Measurements from ENCODE around the gene HS1BP3. TPM values are rescaled to one million over a fixed set of nuclear protein-coding genes. Genes with fewer than 3 reads are reported as not detected.

The HS1BP3 gene
- polyA plus RNA-seq, 1 donor = 30.7 TPM

- no peak for DNase-seq
- Histone ChIP-seq H3K27ac (ENCODE audit: low read length) (no peak overlapping the region), H3K4me1 (ENCODE audit: control insufficient read depth, insufficient read depth, low read length) (peaks cover 38% of the 10 kb centered on the region), H3K36me3 (ENCODE audit: control insufficient read depth, insufficient read depth, low read length) (no peaks in the 10 kb centered on the region), H3K4me3 (ENCODE audit: low read length) (no peak overlapping the region), H3K27me3 (ENCODE audit: control insufficient read depth, insufficient read depth, low read length) (peaks cover 96% of the 10 kb centered on the region), H3K9me3 (ENCODE audit: control insufficient read depth, low read depth, low read length) (peaks cover 27% of the 10 kb centered on the region)
- WGBS (ENCODE audit: insufficient coverage, low lambda C conversion rate) = no CpG with 5 or more reads among the region's 6 CpGs
Measured at GRCh38 chr2:20668451-20668850, 17.6 kb upstream of the HS1BP3 start.

GRCh38 chr2:20667531-20668401, 16.9 kb upstream of the HS1BP3 start:
- no peak for DNase-seq
- no CpG with 5 or more reads among the region's 39 CpGs for WGBS (ENCODE audit: insufficient coverage, low lambda C conversion rate)
- peaks cover 27% of the 10 kb centered on the region for H3K9me3 ChIP-seq (ENCODE audit: control insufficient read depth, low read depth, low read length)
- H3K27ac ChIP-seq (ENCODE audit: low read length) = no peak overlapping the region
- H3K4me3 ChIP-seq (ENCODE audit: low read length) = peak overlapping the region; percentile 13
- no peaks in the 10 kb centered on the region for H3K36me3 ChIP-seq (ENCODE audit: control insufficient read depth, insufficient read depth, low read length)
- H3K4me1 ChIP-seq (ENCODE audit: control insufficient read depth, insufficient read depth, low read length) = peaks cover 38% of the 10 kb centered on the region
- peaks cover 96% of the 10 kb centered on the region for H3K27me3 ChIP-seq (ENCODE audit: control insufficient read depth, insufficient read depth, low read length)

GRCh38 chr2:20667151-20667530, 16.2 kb upstream of the HS1BP3 start:
- no peak for DNase-seq
- Histone ChIP-seq H3K4me3 (ENCODE audit: low read length) (no peak overlapping the region), H3K27ac (ENCODE audit: low read length) (no peak overlapping the region), H3K9me3 (ENCODE audit: control insufficient read depth, low read depth, low read length) (peaks cover 25% of the 10 kb centered on the region), H3K4me1 (ENCODE audit: control insufficient read depth, insufficient read depth, low read length) (peaks cover 33% of the 10 kb centered on the region), H3K36me3 (ENCODE audit: control insufficient read depth, insufficient read depth, low read length) (no peaks in the 10 kb centered on the region), H3K27me3 (ENCODE audit: control insufficient read depth, insufficient read depth, low read length) (peaks cover 96% of the 10 kb centered on the region)
- WGBS (ENCODE audit: insufficient coverage, low lambda C conversion rate) = no CpG with 5 or more reads among the region's 62 CpGs

- Histone ChIP-seq H3K27ac (ENCODE audit: low read length) (no peak within 1 kb of the TSS), H3K4me1 (ENCODE audit: control insufficient read depth, insufficient read depth, low read length) (peaks cover 34% of the 10 kb centered on the region), H3K9me3 (ENCODE audit: control insufficient read depth, low read depth, low read length) (peaks cover 25% of the 10 kb centered on the region), H3K36me3 (ENCODE audit: control insufficient read depth, insufficient read depth, low read length) (no peaks in the 10 kb centered on the region), H3K27me3 (ENCODE audit: control insufficient read depth, insufficient read depth, low read length) (peaks cover 96% of the 10 kb centered on the region), H3K4me3 (ENCODE audit: low read length) (peak within 1 kb of the TSS; percentile 13)
- no CpG with 5 or more reads among the region's 86 CpGs for WGBS (ENCODE audit: insufficient coverage, low lambda C conversion rate)
- peak in 1 of 2 donors; percentile 69 for DNase-seq
Measured at GRCh38 chr2:20666304-20667150, 15.6 kb upstream of the HS1BP3 start, which contains the start of gene GDF7. Gene GDF7, plus strand, starts transcription at chr2:20667144. Its CDS starts 96 bp downstream, at chr2:20667240.

- H3K4me3 ChIP-seq (ENCODE audit: low read length) = no peak overlapping the region
- peaks cover 95% of the 10 kb centered on the region for H3K27me3 ChIP-seq (ENCODE audit: control insufficient read depth, insufficient read depth, low read length)
- H3K27ac ChIP-seq (ENCODE audit: low read length) = no peak overlapping the region
- no peak for DNase-seq
- no peaks in the 10 kb centered on the region for H3K36me3 ChIP-seq (ENCODE audit: control insufficient read depth, insufficient read depth, low read length)
- H3K9me3 ChIP-seq (ENCODE audit: control insufficient read depth, low read depth, low read length) = peaks cover 20% of the 10 kb centered on the region
- H3K4me1 ChIP-seq (ENCODE audit: control insufficient read depth, insufficient read depth, low read length) = peaks cover 31% of the 10 kb centered on the region
- WGBS (ENCODE audit: insufficient coverage, low lambda C conversion rate) = no CpG with 5 or more reads among the region's 34 CpGs
Measured at GRCh38 chr2:20666005-20666303, 15.1 kb upstream of the HS1BP3 start.

- no peak overlapping the region for H3K4me3 ChIP-seq (ENCODE audit: low read length)
- no peaks in the 10 kb centered on the region for H3K36me3 ChIP-seq (ENCODE audit: control insufficient read depth, insufficient read depth, low read length)
- WGBS (ENCODE audit: insufficient coverage, low lambda C conversion rate) = no CpG with 5 or more reads among the region's 49 CpGs
- H3K27ac ChIP-seq (ENCODE audit: low read length) = no peak overlapping the region
- no peak for DNase-seq
- H3K27me3 ChIP-seq (ENCODE audit: control insufficient read depth, insufficient read depth, low read length) = peaks cover 94% of the 10 kb centered on the region
- H3K4me1 ChIP-seq (ENCODE audit: control insufficient read depth, insufficient read depth, low read length) = peaks cover 31% of the 10 kb centered on the region
- H3K9me3 ChIP-seq (ENCODE audit: control insufficient read depth, low read depth, low read length) = peaks cover 19% of the 10 kb centered on the region
Measured at GRCh38 chr2:20665243-20666004, 14.5 kb upstream of the HS1BP3 start.

- no CpG with 5 or more reads among the region's 17 CpGs for WGBS (ENCODE audit: insufficient coverage, low lambda C conversion rate)
- no peak for DNase-seq
- Histone ChIP-seq H3K9me3 (ENCODE audit: control insufficient read depth, low read depth, low read length) (peaks cover 11% of the 10 kb centered on the region), H3K27me3 (ENCODE audit: control insufficient read depth, insufficient read depth, low read length) (peaks cover 92% of the 10 kb centered on the region), H3K36me3 (ENCODE audit: control insufficient read depth, insufficient read depth, low read length) (no peaks in the 10 kb centered on the region), H3K4me3 (ENCODE audit: low read length) (no peak overlapping the region), H3K27ac (ENCODE audit: low read length) (no peak overlapping the region), H3K4me1 (ENCODE audit: control insufficient read depth, insufficient read depth, low read length) (peaks cover 24% of the 10 kb centered on the region)
Measured at GRCh38 chr2:20664431-20665242, 13.7 kb upstream of the HS1BP3 start.

- Histone ChIP-seq H3K4me1 (ENCODE audit: control insufficient read depth, insufficient read depth, low read length) (peaks cover 20% of the 10 kb centered on the region), H3K27ac (ENCODE audit: low read length) (no peak overlapping the region), H3K4me3 (ENCODE audit: low read length) (no peak overlapping the region), H3K27me3 (ENCODE audit: control insufficient read depth, insufficient read depth, low read length) (peaks cover 88% of the 10 kb centered on the region), H3K36me3 (ENCODE audit: control insufficient read depth, insufficient read depth, low read length) (no peaks in the 10 kb centered on the region), H3K9me3 (ENCODE audit: control insufficient read depth, low read depth, low read length) (peaks cover 10% of the 10 kb centered on the region)
- DNase-seq = no peak
- no CpG with 5 or more reads among the region's 2 CpGs for WGBS (ENCODE audit: insufficient coverage, low lambda C conversion rate)
Measured at GRCh38 chr2:20664071-20664390, 13.1 kb upstream of the HS1BP3 start.

GRCh38 chr2:20663196-20664070, 12.5 kb upstream of the HS1BP3 start:
- no peak overlapping the region for H3K27ac ChIP-seq (ENCODE audit: low read length)
- DNase-seq = no peak

More at GRCh38 chr2:20663196-20664070, 12.5 kb upstream of the HS1BP3 start:
- Histone ChIP-seq H3K4me3 (ENCODE audit: low read length) (no peak overlapping the region), H3K4me1 (ENCODE audit: control insufficient read depth, insufficient read depth, low read length) (peaks cover 20% of the 10 kb centered on the region), H3K9me3 (ENCODE audit: control insufficient read depth, low read depth, low read length) (peaks cover 10% of the 10 kb centered on the region), H3K36me3 (ENCODE audit: control insufficient read depth, insufficient read depth, low read length) (no peaks in the 10 kb centered on the region), H3K27me3 (ENCODE audit: control insufficient read depth, insufficient read depth, low read length) (peaks cover 85% of the 10 kb centered on the region)
- WGBS (ENCODE audit: insufficient coverage, low lambda C conversion rate) = no CpG with 5 or more reads among the region's 7 CpGs

All from large intestine (tissue), 3 donors.